Stimulated activated effector memory CD8-positive, alpha-beta T cell treated with anti-CD3 and anti-CD28 coated beads, Interleukin-12 subunit alpha, Interleukin-12 subunit beta, amount 100 ng/mL, for 72 hours (primary cell): Measurements from ENCODE around the gene DLL3.

ENCODE experiments used
- ATAC-seq: fragments of 150-1000 bp; cut with Tn5 transposase; 2 replicates; pipeline ENCODE4 v1.10.0; 2021
- DNase-seq, 2 donors: peaks; one replicate each; pipeline ENCODE4 v3.0.0; 2021 to 2022; ENCODE audit warnings: low spot score in 2 of 2
- H3K27ac Mint-ChIP-seq: one replicate; pipeline ENCODE4 v1.8.0; 2022; ENCODE audit warnings: mild to moderate bottlenecking, mixed read lengths
- H3K36me3 Mint-ChIP-seq: one replicate; pipeline ENCODE4 v1.8.0; 2022; ENCODE audit warnings: mild to moderate bottlenecking, mixed read lengths
- H3K4me1 Mint-ChIP-seq: one replicate; pipeline ENCODE4 v1.8.0; 2022; ENCODE audit warnings: mixed read lengths
- H3K4me3 Mint-ChIP-seq: one replicate; pipeline ENCODE4 v1.8.0; 2022; ENCODE audit warnings: mild to moderate bottlenecking, mixed read lengths
- H3K9me3 Mint-ChIP-seq: one replicate; pipeline ENCODE4 v1.8.0; 2022; ENCODE audit warnings: mixed read lengths

Gene DLL3

DNA sequence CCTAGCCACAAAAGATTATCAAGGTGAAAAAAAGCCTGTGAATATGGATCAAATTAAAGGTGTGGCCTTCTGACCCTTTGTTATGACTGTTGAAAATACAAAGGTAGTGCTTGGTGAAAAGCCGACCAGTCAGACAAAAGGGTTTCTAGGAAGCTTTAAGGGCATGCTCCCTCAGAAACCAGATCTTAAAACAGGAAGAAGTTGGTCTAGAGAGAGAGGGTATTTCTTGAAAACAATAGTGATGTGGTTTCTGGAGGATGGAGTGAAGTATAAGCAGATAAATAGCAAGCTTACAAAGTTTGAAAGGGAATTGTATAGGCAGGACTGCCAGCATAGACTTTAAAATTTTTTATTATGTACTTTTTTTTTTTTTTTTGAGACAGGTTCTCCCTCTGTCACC, 46.2 kb downstream of the DLL3 start:
- no peaks in the 10 kb centered on the region for H3K9me3 Mint-ChIP-seq
- peaks cover 7% of the 10 kb centered on the region for H3K36me3 Mint-ChIP-seq
- H3K4me1 Mint-ChIP-seq, result peaks cover 16% of the 10 kb centered on the region
- ATAC-seq, result no peak
- H3K27ac Mint-ChIP-seq, result no peak overlapping the region
- DNase-seq, result no peak
- H3K4me3 Mint-ChIP-seq, result no peak overlapping the region

DNA sequence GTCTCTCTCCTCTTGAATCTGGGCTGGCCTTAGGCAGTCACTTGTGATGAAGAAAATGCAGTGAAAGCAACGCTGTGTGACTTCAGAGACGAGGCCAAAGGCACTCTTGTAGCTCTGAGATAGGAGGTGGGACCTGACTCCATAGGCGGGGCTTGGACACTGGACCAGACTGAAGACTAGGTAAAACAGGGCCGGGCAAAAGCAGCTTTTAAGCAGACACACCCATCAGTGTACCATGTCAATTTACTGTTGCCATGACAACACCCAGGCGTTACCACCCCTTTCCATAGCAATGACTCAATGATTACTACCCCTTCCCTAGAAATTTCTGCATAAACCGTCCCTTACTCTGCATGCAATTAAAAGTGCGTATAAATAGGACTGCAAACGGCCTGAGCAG, 47.9 kb downstream of the DLL3 start:
- Mint-ChIP-seq H3K4me1 (peaks cover 5% of the 10 kb centered on the region), H3K27ac (no peak overlapping the region), H3K36me3 (no peaks in the 10 kb centered on the region), H3K9me3 (no peaks in the 10 kb centered on the region), H3K4me3 (no peak overlapping the region)
- DNase-seq (no peak), ATAC-seq (no peak)

GRCh38 chr19:39550197-39550596, 51.5 kb downstream of the DLL3 start:
- no peak overlapping the region for H3K4me3 Mint-ChIP-seq
- no peaks in the 10 kb centered on the region for H3K4me1 Mint-ChIP-seq
- H3K27ac Mint-ChIP-seq, result no peak overlapping the region
- H3K9me3 Mint-ChIP-seq, result no peaks in the 10 kb centered on the region
- no peaks in the 10 kb centered on the region for H3K36me3 Mint-ChIP-seq
- no peak for ATAC-seq
- no peak for DNase-seq

DNA sequence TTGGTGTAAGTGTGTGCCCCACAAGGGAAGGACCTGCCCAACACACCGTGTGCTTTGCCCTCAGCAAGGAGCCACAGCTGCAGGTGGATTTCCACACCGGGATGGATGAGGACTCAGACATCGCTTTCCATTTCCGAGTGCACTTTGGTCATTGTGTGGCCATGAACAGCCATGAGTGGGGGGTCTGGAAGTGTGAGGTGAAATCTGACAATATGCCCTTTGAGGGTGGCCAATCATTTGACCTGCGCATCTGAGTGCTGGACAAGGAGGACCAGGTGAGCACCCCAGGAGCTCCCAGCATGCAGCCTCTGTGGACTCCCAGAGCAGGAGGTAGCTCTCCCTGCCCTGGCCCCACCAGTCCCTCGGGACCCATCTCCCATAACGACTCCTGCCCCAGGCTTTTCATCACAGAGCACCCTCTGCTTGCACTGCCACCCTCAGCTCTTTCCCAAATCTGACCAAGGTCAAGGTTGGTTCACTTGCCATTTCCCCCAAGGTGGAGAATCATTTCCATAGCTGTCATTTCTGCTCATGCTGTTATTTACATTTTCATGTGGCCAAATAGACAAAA, 54.4 kb downstream of the DLL3 start:
- H3K4me1 Mint-ChIP-seq, result peaks cover 5% of the 10 kb centered on the region
- no peaks in the 10 kb centered on the region for H3K9me3 Mint-ChIP-seq
- H3K36me3 Mint-ChIP-seq, result no peaks in the 10 kb centered on the region
- H3K4me3 Mint-ChIP-seq, result no peak overlapping the region
- no peak for ATAC-seq
- H3K27ac Mint-ChIP-seq, result no peak overlapping the region
- DNase-seq, result no peak

- Mint-ChIP-seq H3K9me3 (no peaks in the 10 kb centered on the region), H3K4me1 (peaks cover 18% of the 10 kb centered on the region), H3K4me3 (no peak overlapping the region), H3K27ac (no peak overlapping the region), H3K36me3 (no peaks in the 10 kb centered on the region)
- no peak for DNase-seq
- no peak for ATAC-seq
These were observed 56.1 kb downstream of the DLL3 start for GRCh38 chr19:39554701-39555311.

- H3K4me1 Mint-ChIP-seq, result peaks cover 18% of the 10 kb centered on the region
- no peaks in the 10 kb centered on the region for H3K36me3 Mint-ChIP-seq
- no peak overlapping the region for H3K4me3 Mint-ChIP-seq
- DNase-seq, result no peak
- H3K9me3 Mint-ChIP-seq, result no peaks in the 10 kb centered on the region
- no peak overlapping the region for H3K27ac Mint-ChIP-seq
- ATAC-seq, result no peak
These were observed 57.1 kb downstream of the DLL3 start for GRCh38 chr19:39555883-39556282.
